NCI-H2029 treated with DMSO at 0.1 percent for 48 hours (cell line): ENCODE results near the gene IRAK1BP1.
"Not testable (repeated sequence)": the region's sequence is repeated elsewhere in the genome, so short reads cannot be mapped to it uniquely, and the experiment has no call there.

ENCODE experiments used
- DNase-seq: peaks from one replicate; lab custom pipeline; 2025; lab: John Stamatoyannopoulos, UW

Gene IRAK1BP1

GRCh38 chr6:78889901-78890300 lies 22.6 kb downstream of the IRAK1BP1 start:
- not testable (repeated sequence) for DNase-seq

- no peak for DNase-seq
Measured at GRCh38 chr6:78896227-78896626, 28.9 kb downstream of the IRAK1BP1 start.

- DNase-seq: no peak
Measured at GRCh38 chr6:78908621-78909020, 41.3 kb downstream of the IRAK1BP1 start.

GRCh38 chr6:78909391-78909790 lies 42.0 kb downstream of the IRAK1BP1 start:
- DNase-seq: no peak

- no peak for DNase-seq
Measured at GRCh38 chr6:78910010-78910409, 42.7 kb downstream of the IRAK1BP1 start.

- no peak for DNase-seq
Measured at GRCh38 chr6:78910591-78911171, 43.3 kb downstream of the IRAK1BP1 start.

- no peak for DNase-seq
Measured at GRCh38 chr6:78911218-78911940, 44.0 kb downstream of the IRAK1BP1 start.

GRCh38 chr6:78916411-78916810 lies 49.1 kb downstream of the IRAK1BP1 start:
- no peak for DNase-seq

GRCh38 chr6:78917788-78918187 lies 50.4 kb downstream of the IRAK1BP1 start:
- DNase-seq: no peak

- not testable (repeated sequence) for DNase-seq
Measured at GRCh38 chr6:78921168-78921567, 53.8 kb downstream of the IRAK1BP1 start.

GRCh38 chr6:78925317-78925716 lies 58.0 kb downstream of the IRAK1BP1 start:
- DNase-seq: no peak

GRCh38 chr6:78935553-78935952 lies 68.2 kb downstream of the IRAK1BP1 start:
- DNase-seq: no peak

GRCh38 chr6:78936515-78936914 lies 69.2 kb downstream of the IRAK1BP1 start:
- no peak for DNase-seq

- DNase-seq: no peak
Measured at GRCh38 chr6:78942446-78942845, 75.1 kb downstream of the IRAK1BP1 start.

GRCh38 chr6:78947529-78947928 lies 80.2 kb downstream of the IRAK1BP1 start:
- DNase-seq: no peak

GRCh38 chr6:78947962-78948361 lies 80.6 kb downstream of the IRAK1BP1 start:
- DNase-seq: no peak

GRCh38 chr6:78948785-78949184 lies 81.4 kb downstream of the IRAK1BP1 start:
- DNase-seq: no peak

GRCh38 chr6:78952362-78952761 lies 85.0 kb downstream of the IRAK1BP1 start:
- no peak for DNase-seq
